Measurements from ENCODE around the gene CHPF2. TPM values are rescaled to one million over a fixed set of nuclear protein-coding genes. Genes with fewer than 3 reads are reported as not detected.

The CHPF2 gene
- total RNA-seq, 1 experiment from 2014 or later = 19.5 TPM

GRCh38 chr7:151232917-151233701 lies 826 bp downstream of the CHPF2 start:
- no TSS peak for BruUV-seq (replicated peaks)
- Histone ChIP-seq H3K4me3 (replicated peaks in 1 of 2; ENCODE audit: low read depth in 1 of 2, low read length in 2 of 2) (peak overlapping the region; percentile 59 to 93), H3K9ac (ENCODE audit: low read length) (peak overlapping the region; percentile 80), H3K79me2 (ENCODE audit: insufficient read depth, low read length) (peaks cover 33% of the 10 kb centered on the region), H3K4me1 (ENCODE audit: control insufficient read depth in 1 of 2, insufficient read depth in 2 of 2, low read length in 2 of 2) (peaks cover 11 to 24% of the 10 kb centered on the region in 2 experiments), H2AFZ (ENCODE audit: low read depth, low read length, poor library complexity, severe bottlenecking) (no peak overlapping the region), H3K27me3 (ENCODE audit: insufficient read depth, low read length) (no peaks in the 10 kb centered on the region), H3K36me3 (ENCODE audit: control insufficient read depth in 1 of 2, insufficient read depth in 2 of 2, low read length in 2 of 2) (peaks cover 9 to 10% of the 10 kb centered on the region in 2 experiments), H3K9me3 (ENCODE audit: control insufficient read depth in 1 of 2, insufficient read depth in 1 of 2, low read depth in 1 of 2, low read length in 2 of 2) (no peaks in the 10 kb centered on the region), H4K20me1 (ENCODE audit: insufficient read depth) (no peaks in the 10 kb centered on the region), H3K27ac (ENCODE audit: low read depth, low read length) (peak overlapping the region; percentile 72), H3K9me2 (ENCODE audit: insufficient read depth) (no peaks in the 10 kb centered on the region), H3K4me2 (ENCODE audit: low read length) (peak overlapping the region; percentile 87)
- ChIA-PET RAD21 (ENCODE audit: low non-redundant PET in 1 of 2, low total read pairs in 2 of 2, uncharacterized antibody in 2 of 2, unreplicated experiment in 2 of 2) (no interaction called here), CTCF (interaction anchor here (1.3 kb wide), 2 partner anchors 11 kb away, joined by 6 to 9 read pairs; no protein-coding TSS in a partner anchor), POLR2A (no interaction called here)
- TF ChIP-seq EGR1 (IDR thresholded peaks at IDR 0.05; ENCODE audit: low read depth) (no peak), YY1 (IDR thresholded peaks at IDR 0.05; ENCODE audit: extremely low read depth, insufficient replicate concordance, low read depth, low read length) (peak; percentile 46)
- DNase-seq (ENCODE audit: low read depth, low spot score) (no peak), ATAC-seq (peak; percentile 52)
- intact Hi-C loops (cut with micrococcal nuclease) = no loop called here

GRCh38 chr7:151233804-151234203 lies 1.5 kb downstream of the CHPF2 start:
- Histone ChIP-seq H3K9me3 (ENCODE audit: control insufficient read depth in 1 of 2, insufficient read depth in 1 of 2, low read depth in 1 of 2, low read length in 2 of 2) (no peaks in the 10 kb centered on the region), H3K36me3 (ENCODE audit: control insufficient read depth in 1 of 2, insufficient read depth in 2 of 2, low read length in 2 of 2) (peaks cover 9 to 17% of the 10 kb centered on the region in 2 experiments), H3K4me3 (replicated peaks in 1 of 2; ENCODE audit: low read depth in 1 of 2, low read length in 2 of 2) (peak overlapping the region; percentile 59 to 93), H4K20me1 (ENCODE audit: insufficient read depth) (no peaks in the 10 kb centered on the region), H3K9ac (ENCODE audit: low read length) (peak overlapping the region; percentile 80), H3K4me2 (ENCODE audit: low read length) (peak overlapping the region; percentile 87), H3K27ac (ENCODE audit: low read depth, low read length) (peak overlapping the region; percentile 72), H3K27me3 (ENCODE audit: insufficient read depth, low read length) (no peaks in the 10 kb centered on the region), H3K79me2 (ENCODE audit: insufficient read depth, low read length) (peaks cover 33% of the 10 kb centered on the region), H2AFZ (ENCODE audit: low read depth, low read length, poor library complexity, severe bottlenecking) (no peak overlapping the region), H3K4me1 (ENCODE audit: control insufficient read depth in 1 of 2, insufficient read depth in 2 of 2, low read length in 2 of 2) (peaks cover 11 to 21% of the 10 kb centered on the region in 2 experiments), H3K9me2 (ENCODE audit: insufficient read depth) (no peaks in the 10 kb centered on the region)
- no peak for DNase-seq (ENCODE audit: low read depth, low spot score)
- POLR2A ChIA-PET = no interaction called here
- RAD21 ChIA-PET (ENCODE audit: low non-redundant PET in 1 of 2, low total read pairs in 2 of 2, uncharacterized antibody in 2 of 2, unreplicated experiment in 2 of 2) = no interaction called here
- intact Hi-C loops (cut with micrococcal nuclease) = no loop called here
- ATAC-seq = no peak
- no TSS peak for BruUV-seq (replicated peaks)
- CTCF ChIA-PET = interaction anchor here (1.3 kb wide), 2 partner anchors 9 to 10 kb away, joined by 4 to 6 read pairs; no protein-coding TSS in a partner anchor
- TF ChIP-seq CEBPB (IDR thresholded peaks at IDR 0.05; ENCODE audit: low read depth) (no peak), EZH2 (IDR thresholded peaks at IDR 0.05) (no peak), ZFX (IDR thresholded peaks at IDR 0.05) (no peak), EZH2phosphoT487 (IDR thresholded peaks at IDR 0.05; ENCODE audit: borderline replicate concordance) (no peak), FOSL1 (IDR thresholded peaks at IDR 0.05; ENCODE audit: low read depth) (no peak), ELF1 (IDR thresholded peaks at IDR 0.05; ENCODE audit: borderline replicate concordance, low read depth) (no peak), JUND (IDR thresholded peaks at IDR 0.05) (no peak), ZNF274 (IDR thresholded peaks at IDR 0.05; ENCODE audit: low read depth, low read length) (no peak), RAD21 (IDR thresholded peaks at IDR 0.05; ENCODE audit: low read depth) (no peak), CBX3 (IDR thresholded peaks at IDR 0.05; ENCODE audit: low read depth) (no peak), SIN3A (IDR thresholded peaks at IDR 0.05; ENCODE audit: low read depth) (no peak), POLR2A (IDR thresholded peaks at IDR 0.05; ENCODE audit: borderline replicate concordance, extremely low read depth, insufficient read depth, insufficient read length) (no peak)
- TF ChIP-seq, protein P1, sequence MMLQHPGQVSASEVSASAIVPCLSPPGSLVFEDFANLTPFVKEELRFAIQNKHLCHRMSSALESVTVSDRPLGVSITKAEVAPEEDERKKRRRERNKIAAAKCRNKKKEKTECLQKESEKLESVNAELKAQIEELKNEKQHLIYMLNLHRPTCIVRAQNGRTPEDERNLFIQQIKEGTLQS (IDR thresholded peaks at IDR 0.05) = no peak
- TF ChIP-seq, protein P2, sequence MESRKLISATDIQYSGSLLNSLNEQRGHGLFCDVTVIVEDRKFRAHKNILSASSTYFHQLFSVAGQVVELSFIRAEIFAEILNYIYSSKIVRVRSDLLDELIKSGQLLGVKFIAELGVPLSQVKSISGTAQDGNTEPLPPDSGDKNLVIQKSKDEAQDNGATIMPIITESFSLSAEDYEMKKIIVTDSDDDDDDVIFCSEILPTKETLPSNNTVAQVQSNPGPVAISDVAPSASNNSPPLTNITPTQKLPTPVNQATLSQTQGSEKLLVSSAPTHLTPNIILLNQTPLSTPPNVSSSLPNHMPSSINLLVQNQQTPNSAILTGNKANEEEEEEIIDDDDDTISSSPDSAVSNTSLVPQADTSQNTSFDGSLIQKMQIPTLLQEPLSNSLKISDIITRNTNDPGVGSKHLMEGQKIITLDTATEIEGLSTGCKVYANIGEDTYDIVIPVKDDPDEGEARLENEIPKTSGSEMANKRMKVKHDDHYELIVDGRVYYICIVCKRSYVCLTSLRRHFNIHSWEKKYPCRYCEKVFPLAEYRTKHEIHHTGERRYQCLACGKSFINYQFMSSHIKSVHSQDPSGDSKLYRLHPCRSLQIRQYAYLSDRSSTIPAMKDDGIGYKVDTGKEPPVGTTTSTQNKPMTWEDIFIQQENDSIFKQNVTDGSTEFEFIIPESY (IDR thresholded peaks at IDR 0.05; ENCODE audit: extremely low read depth, insufficient replicate concordance, low read length) = no peak

Measured in HCT116 (cell line).